Omental fat pad (tissue), 4 donors: ENCODE measurements around the gene ZNF365. TPM values are rescaled to one million over a fixed set of nuclear protein-coding genes. Genes with fewer than 3 reads are reported as not detected.

Experiments
- ATAC-seq: fragments of 150-250 bp; one replicate; pipeline ENCODE4 v1.9.1; 2016; ENCODE audit warnings: mild to moderate bottlenecking, moderate library complexity; ENCODE audit not compliant: low FRiP score
- DNase-seq: peaks from one replicate; pipeline ENCODE4 v3.0.0-alpha.2; 2019; ENCODE audit warnings: low spot score
- CTCF ChIP-seq, 3 donors: fragments of 450-650 bp; IDR thresholded peaks; one replicate each; pipeline ENCODE4 v1.5.1; 2016 to 2017; ENCODE audit warnings: antibody characterized with exemption in 3 of 3, mild to moderate bottlenecking in 3 of 3, moderate library complexity in 2 of 3
- small RNA-seq: library from RNA; depleted of rRNA; stranded (forward); fragments of <200 nt; gene quantifications from one replicate; pipeline ENCODE3, GENCODE V24; 2016
- total RNA-seq, 4 donors: library from RNA; depleted of rRNA; stranded (reverse); fragments of >200 nt; gene quantifications; one replicate each; pipeline ENCODE4 v1.1.0, GENCODE V29; 2016

ZNF365 gene
- total RNA-seq, 4 donors from 2014 or later: 0.12 to 0.19 TPM; not detected in 2

DNA sequence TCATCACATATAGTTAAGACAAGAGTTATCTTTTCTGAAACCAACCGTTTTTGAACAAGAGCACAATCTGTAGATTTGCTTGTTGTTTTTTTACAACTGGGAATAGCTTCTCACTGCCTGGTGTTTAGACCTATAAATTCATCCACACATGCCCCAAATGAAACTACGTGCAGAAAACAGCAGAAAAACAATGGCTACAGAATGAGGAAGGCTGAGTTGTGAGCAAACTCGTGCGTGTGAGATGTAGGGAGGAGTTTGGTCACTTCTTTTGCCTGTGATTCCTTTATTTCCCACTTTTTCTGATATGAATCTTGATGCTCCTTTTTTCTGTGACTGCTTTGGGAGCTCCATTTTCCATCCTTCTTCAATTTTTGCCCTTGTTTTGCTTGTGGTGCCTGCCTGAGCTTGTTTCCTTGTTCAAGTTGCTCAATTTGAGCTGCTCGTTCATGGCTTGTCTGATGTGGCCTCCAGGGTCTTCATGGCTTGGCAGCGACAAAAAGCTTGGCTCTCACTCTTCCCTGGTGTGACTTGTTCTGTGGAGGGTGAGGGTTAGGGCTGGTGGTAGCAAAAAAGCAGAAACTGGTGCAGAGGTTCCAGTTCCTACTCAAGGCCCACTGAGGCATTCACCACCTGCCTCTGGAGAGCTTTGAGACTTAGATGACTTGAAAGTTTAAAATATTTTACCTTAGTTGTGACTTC is 76.9 kb downstream of the ZNF365 start:
- ATAC-seq: no peak
- TF ChIP-seq CTCF (IDR thresholded peaks at IDR 0.05): no peak
- no peak for DNase-seq

GRCh38 chr10:62451611-62451975 is 77.4 kb downstream of the ZNF365 start:
- TF ChIP-seq CTCF (IDR thresholded peaks at IDR 0.05): no peak
- ATAC-seq (no peak), DNase-seq (no peak)

Small RNA genes within 50 kb of the gene (small RNA-seq; reads per million reads assigned to genes)
- not detected for gene RN7SL591P

Other genes starting within 250 kb of the ZNF365 start
- gene RTKN2, start 105.5 kb upstream of the ZNF365 start, total RNA-seq: under 1 TPM in 3 of 4 donors, not detected in 1; 0.09 to 0.48 (median 0.38) TPM